Esophagus squamous epithelium (tissue), 4 donors: ENCODE results near the gene MTMR11.

ENCODE experiments used
- CTCF ChIP-seq, 6 experiments: fragments of 450-650 bp in 4 of 6; fragments of 200-600 bp in 2 of 6; sonication (generic) in 2 of 6; IDR thresholded peaks; one replicate each; pipeline ENCODE4 v1.5.1; 2016 to 2019; ENCODE audit warnings: antibody characterized with exemption in 6 of 6, mild to moderate bottlenecking in 4 of 6, moderate library complexity in 4 of 6
- POLR2A ChIP-seq, 4 donors: fragments of 450-650 bp; IDR thresholded peaks; one replicate each; pipeline ENCODE4 v1.6.1; 2017; ENCODE audit warnings: antibody characterized with exemption in 4 of 4, mild to moderate bottlenecking in 4 of 4, moderate library complexity in 3 of 4

- TF ChIP-seq CTCF (IDR thresholded peaks at IDR 0.05) (no peak), POLR2A (IDR thresholded peaks at IDR 0.05) (no peak)
Observed at GRCh38 chr1:149881876-149882275, 54.8 kb downstream of the MTMR11 start.
